B cell (primary cell): ENCODE measurements around the gene WFDC1. TPM values are rescaled to one million over a fixed set of nuclear protein-coding genes. Genes with fewer than 3 reads are reported as not detected.
A peak's percentile ranks its signal among the peaks of the same experiment; 100 is the strongest.

Experiments used
- ATAC-seq: fragments of 200-7000 bp; cut with Tn5 transposase; one replicate; pipeline ENCODE4 v1.10.0; 2021; ENCODE audit warnings: low read depth, mild to moderate bottlenecking, moderate number of reproducible peaks, moderate library complexity
- CTCF ChIA-PET: fragments of 350-600 bp; sonication (Branson Sonifier 250); formaldehyde crosslinking; loops from one replicate; lab custom pipeline; 2021; ENCODE audit warnings: antibody characterized with exemption, inconsistent platforms; lab: Charles Lee
- POLR2A ChIA-PET: fragments of 350-600 bp; sonication (Branson Sonifier 250); formaldehyde crosslinking; loops from one replicate; lab custom pipeline; 2021; ENCODE audit warnings: antibody characterized with exemption; lab: Charles Lee
- DNase-seq: peaks from one replicate; pipeline ENCODE4 v3.0.0; 2013
- H2AFZ ChIP-seq: 2 replicates; pipeline ENCODE4 v1.6.1; 2012; ENCODE audit warnings: mild to moderate bottlenecking, low read depth, low read length; ENCODE audit not compliant: insufficient read depth, poor library complexity, severe bottlenecking
- H3K27ac ChIP-seq, 2 donors: 1 replicate in 1 of 2; 2 replicates in 1 of 2; pipeline ENCODE4 v1.5.1; 2012 to 2013; ENCODE audit warnings: low read length in 2 of 2, mild to moderate bottlenecking in 2 of 2, moderate library complexity in 1 of 2
- H3K27me3 ChIP-seq, 4 experiments: fragments of 200-600 bp in 1 of 4; sonication (generic) in 1 of 4; replicated peaks in 1 of 4; 1 replicate in 2 of 4; 2 replicates in 2 of 4; pipeline versions ENCODE4 v1.6.1 to v1.7.0; 2013 to 2016; ENCODE audit warnings: low read length in 3 of 4, mild to moderate bottlenecking in 2 of 4, mixed read lengths in 1 of 4, moderate library complexity in 1 of 4; ENCODE audit not compliant: insufficient read depth in 4 of 4, control insufficient read depth in 3 of 4; ENCODE audit errors: control extremely low read depth in 1 of 4
- H3K36me3 ChIP-seq, 2 experiments: replicated peaks in 1 of 2; 1 replicate in 1 of 2; 2 replicates in 1 of 2; pipeline versions ENCODE4 v1.6.1 to v1.7.1; 2013; ENCODE audit warnings: low read length in 1 of 2; ENCODE audit not compliant: insufficient read depth in 2 of 2, control insufficient read depth in 1 of 2; ENCODE audit errors: control extremely low read depth in 1 of 2, extremely low read depth in 1 of 2
- H3K4me1 ChIP-seq, 2 donors: fragments of 200-600 bp in 1 of 2; sonication (generic) in 1 of 2; 1 replicate in 1 of 2; 2 replicates in 1 of 2; pipeline versions ENCODE4 v1.5.1 to v1.6.1; 2013 to 2017; ENCODE audit warnings: low read length in 2 of 2; ENCODE audit not compliant: control insufficient read depth in 2 of 2, insufficient read depth in 2 of 2
- H3K4me2 ChIP-seq: replicated peaks from 2 replicates; pipeline ENCODE3; 2012; ENCODE audit warnings: mild to moderate bottlenecking, low read depth, low read length; ENCODE audit not compliant: poor library complexity, severe bottlenecking
- H3K4me3 ChIP-seq, 5 experiments: fragments of 200-600 bp in 1 of 5; sonication (generic) in 1 of 5; 1 replicate in 3 of 5; 2 replicates in 2 of 5; pipeline versions ENCODE4 v1.5.1 to v1.7.0; 2011 to 2016; ENCODE audit warnings: low read length in 4 of 5, mild to moderate bottlenecking in 4 of 5, low read depth in 2 of 5, control low read depth in 1 of 5, moderate library complexity in 1 of 5; ENCODE audit not compliant: insufficient read depth in 1 of 5; ENCODE audit errors: control extremely low read depth in 1 of 5, extremely low read depth in 1 of 5
- H3K79me2 ChIP-seq: fragments of 200-600 bp; sonication (generic); one replicate; pipeline ENCODE4 v1.6.0; 2016; ENCODE audit warnings: low read length; ENCODE audit not compliant: control insufficient read depth, insufficient read depth
- H3K9ac ChIP-seq: fragments of 200-600 bp; sonication (generic); 2 replicates; pipeline ENCODE4 v1.6.1; 2017; ENCODE audit warnings: mild to moderate bottlenecking, low read length, moderate library complexity
- H3K9me3 ChIP-seq, 3 donors: one replicate each; pipeline versions ENCODE4 v1.6.1 to v1.7.1; 2013; ENCODE audit warnings: low read length in 2 of 3; ENCODE audit not compliant: control insufficient read depth in 2 of 3, insufficient read depth in 1 of 3; ENCODE audit errors: control extremely low read depth in 1 of 3
- H4K20me1 ChIP-seq: 2 replicates; pipeline ENCODE4 v1.6.0; 2012; ENCODE audit warnings: mild to moderate bottlenecking, low read length; ENCODE audit not compliant: insufficient read depth, control insufficient read depth, poor library complexity, severe bottlenecking
- H3K27ac Mint-ChIP-seq: one replicate; pipeline ENCODE4 v1.8.0; 2021; ENCODE audit warnings: mixed read lengths
- H3K27me3 Mint-ChIP-seq: one replicate; pipeline ENCODE4 v1.8.0; 2021; ENCODE audit warnings: mixed read lengths
- H3K4me1 Mint-ChIP-seq: one replicate; pipeline ENCODE4 v1.8.0; 2021; ENCODE audit warnings: mixed read lengths
- H3K4me3 Mint-ChIP-seq: one replicate; pipeline ENCODE4 v1.8.0; 2021; ENCODE audit warnings: mixed read lengths
- H3K9me3 Mint-ChIP-seq: one replicate; pipeline ENCODE4 v1.8.0; 2022; ENCODE audit warnings: mixed read lengths; ENCODE audit not compliant: insufficient read depth
- EZH2 ChIP-seq: IDR thresholded peaks from 2 replicates; pipeline ENCODE4 v1.6.1; 2012; ENCODE audit warnings: borderline replicate concordance, low read depth, mild to moderate bottlenecking, moderate library complexity, low read length; ENCODE audit not compliant: insufficient read depth, poor library complexity, severe bottlenecking
- WGBS: methylation state at CpG from one replicate; pipeline ENCODE4 v1.1.5; 2013; ENCODE audit warnings: missing lambda C conversion rate; ENCODE audit not compliant: insufficient coverage; 5-methylcytosine and 5-hydroxymethylcytosine counted together
- intact Hi-C: fragments of 100-400 bp; cut with micrococcal nuclease; formaldehyde crosslinking; loops from one replicate; pipeline ENCODE4 v1.10.0; 2022
- polyA plus RNA-seq: library from polyadenylated mRNA; depleted of rRNA; stranded (reverse); fragments of >200 nt; gene quantifications from 2 replicates; pipeline ENCODE4 v1.2.3, GENCODE V29; 2012
- total RNA-seq, 2 donors: library from RNA; stranded (reverse); fragments of 120-200 nt in 1 of 2; gene quantifications; 1 replicate in 1 of 2; 2 replicates in 1 of 2; pipeline versions ENCODE4 v1.2.3 to v1.2.4, GENCODE V29; 2013 to 2022
- TF ChIP-seq, protein P1 (sequence below): fragments of 200-600 bp; IDR thresholded peaks from one replicate; pipeline ENCODE4 v1.8.0; 2022; ENCODE audit warnings: antibody characterized with exemption, mild to moderate bottlenecking

Gene WFDC1
- total and polyA plus RNA-seq, 2 donors (not counting 1 experiment from before 2014, with no cell fraction given), result not detected

- Histone ChIP-seq H3K27ac (no peak overlapping the region), H3K4me1 (no peaks in the 10 kb centered on the region), H3K27me3 (peaks cover 0 to 3% (median 0%) of the 10 kb centered on the region in 4 experiments), H3K9me3 (no peaks in the 10 kb centered on the region), H3K9ac (no peak overlapping the region), H3K4me3 (no peak overlapping the region), H3K4me2 (no peak overlapping the region), H4K20me1 (no peaks in the 10 kb centered on the region), H2AFZ (no peak overlapping the region), H3K36me3 (no peaks in the 10 kb centered on the region), H3K79me2 (no peaks in the 10 kb centered on the region)
- no peak for TF ChIP-seq EZH2
- TF ChIP-seq, protein P1, sequence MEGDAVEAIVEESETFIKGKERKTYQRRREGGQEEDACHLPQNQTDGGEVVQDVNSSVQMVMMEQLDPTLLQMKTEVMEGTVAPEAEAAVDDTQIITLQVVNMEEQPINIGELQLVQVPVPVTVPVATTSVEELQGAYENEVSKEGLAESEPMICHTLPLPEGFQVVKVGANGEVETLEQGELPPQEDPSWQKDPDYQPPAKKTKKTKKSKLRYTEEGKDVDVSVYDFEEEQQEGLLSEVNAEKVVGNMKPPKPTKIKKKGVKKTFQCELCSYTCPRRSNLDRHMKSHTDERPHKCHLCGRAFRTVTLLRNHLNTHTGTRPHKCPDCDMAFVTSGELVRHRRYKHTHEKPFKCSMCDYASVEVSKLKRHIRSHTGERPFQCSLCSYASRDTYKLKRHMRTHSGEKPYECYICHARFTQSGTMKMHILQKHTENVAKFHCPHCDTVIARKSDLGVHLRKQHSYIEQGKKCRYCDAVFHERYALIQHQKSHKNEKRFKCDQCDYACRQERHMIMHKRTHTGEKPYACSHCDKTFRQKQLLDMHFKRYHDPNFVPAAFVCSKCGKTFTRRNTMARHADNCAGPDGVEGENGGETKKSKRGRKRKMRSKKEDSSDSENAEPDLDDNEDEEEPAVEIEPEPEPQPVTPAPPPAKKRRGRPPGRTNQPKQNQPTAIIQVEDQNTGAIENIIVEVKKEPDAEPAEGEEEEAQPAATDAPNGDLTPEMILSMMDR, result no peak
- H3K9me3 Mint-ChIP-seq, result no peaks in the 10 kb centered on the region
- DNase-seq (peak; percentile 20), ATAC-seq (no peak)
- 100% methylated on average over 1 of the region's 3 CpGs for WGBS
- H3K4me3 Mint-ChIP-seq, result no peak overlapping the region
- CTCF ChIA-PET, result no interaction called here
- intact Hi-C loops, result no loop called here
- peaks cover 12% of the 10 kb centered on the region for H3K27me3 Mint-ChIP-seq
- no peaks in the 10 kb centered on the region for H3K4me1 Mint-ChIP-seq
- H3K27ac Mint-ChIP-seq, result no peak overlapping the region
- POLR2A ChIA-PET, result no interaction called here
These were observed 13.6 kb upstream of the WFDC1 start for GRCh38 chr16:84281074-84281473.

DNA sequence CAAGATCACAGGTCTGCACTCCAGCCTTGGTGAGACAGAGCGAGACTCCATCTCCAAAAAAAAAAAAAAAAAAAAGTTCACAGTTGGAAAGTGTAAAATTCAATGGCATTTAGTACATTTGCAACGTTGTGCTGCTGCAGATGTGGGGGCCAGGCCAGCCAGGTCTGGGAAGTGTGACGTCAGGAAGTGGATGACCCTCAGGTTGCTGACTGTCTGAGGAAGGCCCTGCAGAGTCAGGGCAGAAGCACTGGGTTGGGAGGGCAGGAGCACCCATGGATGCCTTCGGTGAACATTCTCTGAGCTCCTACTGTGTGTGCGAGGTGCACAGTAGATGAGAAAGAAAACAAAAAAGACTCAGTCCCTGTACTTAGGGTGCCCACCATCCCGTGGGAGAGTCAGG lies 12.1 kb upstream of the WFDC1 start:
- no peaks in the 10 kb centered on the region for H4K20me1 ChIP-seq
- H3K4me3 Mint-ChIP-seq, result no peak overlapping the region
- no peaks in the 10 kb centered on the region for H3K4me1 Mint-ChIP-seq
- H3K4me3 ChIP-seq, result no peak overlapping the region
- H3K4me2 ChIP-seq, result no peak overlapping the region
- H3K9me3 Mint-ChIP-seq, result no peaks in the 10 kb centered on the region
- TF ChIP-seq, protein P1, result no peak
- no peak for TF ChIP-seq EZH2
- ATAC-seq (no peak), DNase-seq (no peak)
- no peak overlapping the region for H3K9ac ChIP-seq
- ChIA-PET POLR2A (no interaction called here), CTCF (no interaction called here)
- H3K9me3 ChIP-seq, result no peaks in the 10 kb centered on the region
- no peaks in the 10 kb centered on the region for H3K79me2 ChIP-seq
- intact Hi-C loops, result no loop called here
- no peak overlapping the region for H3K27ac Mint-ChIP-seq
- WGBS, result 77% methylated on average over 4 of the region's 6 CpGs
- no peaks in the 10 kb centered on the region for H3K36me3 ChIP-seq
- H3K27me3 Mint-ChIP-seq, result peaks cover 12% of the 10 kb centered on the region
- H2AFZ ChIP-seq, result no peak overlapping the region
- H3K4me1 ChIP-seq, result no peaks in the 10 kb centered on the region
- H3K27me3 ChIP-seq, result peaks cover 0 to 3% (median 0%) of the 10 kb centered on the region in 4 experiments
- no peak overlapping the region for H3K27ac ChIP-seq
